SK-N-SH (cell line): ENCODE results near the gene TMEM126A. TPM values are rescaled to one million over a fixed set of nuclear protein-coding genes. Genes with fewer than 3 reads are reported as not detected.
A peak's percentile ranks its signal among the peaks of the same experiment; 100 is the strongest.

ENCODE experiments used
- CTCF ChIA-PET: fragments of 300-600, 350-600 bp; formaldehyde crosslinking; extraction: SDS; loops from one replicate; lab custom pipeline; 2021; lab: Yijun Ruan, JAX
- POLR2A ChIA-PET: fragments of 350-600 bp; sonication (Branson Sonifier 250); formaldehyde crosslinking; extraction: SDS; loops from one replicate; lab custom pipeline; 2020; ENCODE audit warnings: antibody characterized with exemption, inconsistent platforms; lab: Yijun Ruan, JAX
- DNase-seq: peaks from one replicate; pipeline ENCODE4 v3.0.0; 2012
- H2AFZ ChIP-seq: fragments of 200-600 bp; sonication (generic); 2 replicates; pipeline ENCODE4 v1.8.1; 2016; ENCODE audit warnings: antibody characterized with exemption, mild to moderate bottlenecking, low read depth
- H3F3A ChIP-seq: fragments of 200-600 bp; sonication (generic); replicated peaks from 2 replicates; pipeline ENCODE3; 2016; ENCODE audit warnings: antibody characterized with exemption, mild to moderate bottlenecking; ENCODE audit not compliant: insufficient read depth
- H3K27ac ChIP-seq, 2 experiments: fragments of 200-500 bp in 1 of 2; fragments of 200-600 bp in 1 of 2; sonication (Bioruptor generic) in 1 of 2; sonication (generic), shearing (Covaris generic) in 1 of 2; 2 replicates each; pipeline versions ENCODE4 v1.5.1 to v1.6.1; 2014 to 2016; ENCODE audit warnings: low read depth in 2 of 2, inconsistent platforms in 1 of 2, low read length in 1 of 2, mild to moderate bottlenecking in 1 of 2, mixed read lengths in 1 of 2
- H3K27me3 ChIP-seq: fragments of 200-600 bp; sonication (generic), shearing (Covaris generic); 2 replicates; pipeline ENCODE4 v1.6.1; 2016; ENCODE audit warnings: mixed run types; ENCODE audit not compliant: insufficient read depth
- H3K36me3 ChIP-seq, 2 experiments: fragments of 200-500 bp in 1 of 2; fragments of 200-600 bp in 1 of 2; sonication (Bioruptor generic) in 1 of 2; sonication (generic) in 1 of 2; replicated peaks in 1 of 2; 2 replicates each; pipeline versions ENCODE3 to v1.5.1; 2014 to 2016; ENCODE audit warnings: low read length in 1 of 2, mild to moderate bottlenecking in 1 of 2; ENCODE audit not compliant: insufficient read depth in 2 of 2, control insufficient read depth in 1 of 2
- H3K4me1 ChIP-seq, 2 experiments: fragments of 200-500 bp in 1 of 2; fragments of 200-600 bp in 1 of 2; sonication (Bioruptor generic) in 1 of 2; sonication (generic), shearing (Covaris generic) in 1 of 2; 2 replicates each; pipeline versions ENCODE4 v1.5.1 to v1.6.1; 2014 to 2016; ENCODE audit warnings: low read depth in 1 of 2, low read length in 1 of 2, mixed run types in 1 of 2; ENCODE audit not compliant: insufficient read depth in 2 of 2, control insufficient read depth in 1 of 2
- H3K4me2 ChIP-seq: fragments of 200-600 bp; sonication (generic), shearing (Covaris generic); 2 replicates; pipeline ENCODE4 v1.6.1; 2017; ENCODE audit warnings: mixed run types
- H3K4me3 ChIP-seq, 2 experiments: fragments of 200-500 bp in 1 of 2; fragments of 200-600 bp in 1 of 2; sonication (Bioruptor generic) in 1 of 2; sonication (generic), shearing (Covaris generic) in 1 of 2; 2 replicates each; pipeline versions ENCODE4 v1.5.1 to v1.8.1; 2014 to 2016; ENCODE audit warnings: low read depth in 2 of 2, inconsistent platforms in 1 of 2, low read length in 1 of 2, mild to moderate bottlenecking in 1 of 2, mixed read lengths in 1 of 2, moderate library complexity in 1 of 2
- H3K79me2 ChIP-seq: fragments of 200-600 bp; sonication (generic); 2 replicates; pipeline ENCODE4 v1.8.1; 2017; ENCODE audit warnings: mild to moderate bottlenecking; ENCODE audit not compliant: insufficient read depth
- H3K9ac ChIP-seq: fragments of 200-600 bp; sonication (generic); 2 replicates; pipeline ENCODE4 v1.6.1; 2017; ENCODE audit warnings: mixed run types
- H3K9me2 ChIP-seq: fragments of 200-600 bp; sonication (generic); 2 replicates; pipeline ENCODE4 v1.6.1; 2017; ENCODE audit warnings: mixed run types
- H3K9me3 ChIP-seq: fragments of 200-600 bp; sonication (generic); 2 replicates; pipeline ENCODE4 v1.6.1; 2017; ENCODE audit warnings: mixed run types, mild to moderate bottlenecking, moderate library complexity
- H4K20me1 ChIP-seq: fragments of 200-600 bp; sonication (generic); 2 replicates; pipeline ENCODE4 v1.6.1; 2017; ENCODE audit warnings: mild to moderate bottlenecking, mixed run types; ENCODE audit not compliant: insufficient read depth
- ELF1 ChIP-seq: IDR thresholded peaks from 2 replicates; pipeline ENCODE4 v1.4.0; 2012
- EZH2phosphoT487 ChIP-seq: fragments of 200-600 bp; sonication (generic); IDR thresholded peaks from 2 replicates; pipeline ENCODE4 v1.6.1; 2017; ENCODE audit warnings: low read depth, mixed run types, mild to moderate bottlenecking, antibody characterized with exemption, moderate library complexity, borderline replicate concordance
- FOSL2 ChIP-seq: IDR thresholded peaks from 2 replicates; pipeline ENCODE4 v1.4.0; 2012; ENCODE audit warnings: low read depth, mild to moderate bottlenecking, moderate library complexity, borderline replicate concordance
- GABPA ChIP-seq: IDR thresholded peaks from 2 replicates; pipeline ENCODE4 v1.4.0; 2012; ENCODE audit warnings: low read depth, mild to moderate bottlenecking
- GATA2 ChIP-seq: sonication (generic); formaldehyde crosslinking; IDR thresholded peaks from 2 replicates; pipeline ENCODE4 v1.5.0; 2020; ENCODE audit warnings: mild to moderate bottlenecking, missing genetic modification reagents
- NRF1 ChIP-seq: IDR thresholded peaks from 2 replicates; pipeline ENCODE4 v1.6.1; 2012; ENCODE audit warnings: low read depth, mild to moderate bottlenecking, low read length
- PBX3 ChIP-seq: IDR thresholded peaks from 2 replicates; pipeline ENCODE4; 2012
- RFX5 ChIP-seq: IDR thresholded peaks from 2 replicates; pipeline ENCODE4 v1.6.1; 2012; ENCODE audit warnings: mild to moderate bottlenecking, improper control_type of control experiment, low read length
- RXRA ChIP-seq: IDR thresholded peaks from 2 replicates; pipeline ENCODE4 v1.4.0; 2012; ENCODE audit warnings: low read depth, mild to moderate bottlenecking, borderline replicate concordance
- SMC3 ChIP-seq: IDR thresholded peaks from 2 replicates; pipeline ENCODE4 v1.6.1; 2012; ENCODE audit warnings: low read depth, low read length, improper control_type of control experiment
- TCF12 ChIP-seq: IDR thresholded peaks from 2 replicates; pipeline ENCODE4 v1.4.0; 2012
- TEAD4 ChIP-seq: IDR thresholded peaks from 2 replicates; pipeline ENCODE4 v1.4.0; 2012; ENCODE audit warnings: mild to moderate bottlenecking, borderline replicate concordance; ENCODE audit not compliant: insufficient read depth
- YY1 ChIP-seq: IDR thresholded peaks from 2 replicates; pipeline ENCODE4 v1.4.0; 2012; ENCODE audit warnings: low read depth, mild to moderate bottlenecking
- WGBS: methylation state at CpG from one replicate; pipeline ENCODE4 v1.1.6; 2017; ENCODE audit warnings: low lambda C conversion rate; 5-methylcytosine and 5-hydroxymethylcytosine counted together
- polyA plus RNA-seq, 3 experiments: library from polyadenylated mRNA; depleted of rRNA; stranded (reverse); fragments of >200 nt; gene quantifications; 2 replicates each; pipeline ENCODE4 v1.2.3, GENCODE V29; 2012
- TF ChIP-seq, protein P1 (sequence below): fragments of 150-350 bp; IDR thresholded peaks from 2 replicates; pipeline ENCODE4 v1.6.1; 2017; ENCODE audit warnings: antibody characterized with exemption, low read length, low read depth, borderline replicate concordance
- TF ChIP-seq, protein P2 (sequence below): IDR thresholded peaks from 2 replicates; pipeline ENCODE4 v1.4.0; 2012; ENCODE audit warnings: low read depth
- TF ChIP-seq, protein P3 (sequence below): IDR thresholded peaks from 2 replicates; pipeline ENCODE4 v1.4.0; 2012; ENCODE audit warnings: low read depth, borderline replicate concordance

The TMEM126A gene
- polyA plus RNA-seq, 1 of the 3 experiments (the other 2 are of a cell fraction) = 30.5 TPM

GRCh38 chr11:85647078-85647477 is 689 bp upstream of the TMEM126A start:
- H3K4me3 ChIP-seq = peak overlapping the region; percentile 75 to 91
- ChIA-PET POLR2A (interaction anchor here (1.3 to 2.2 kb wide), 5 partner anchors 10 to 39 kb away, joined by 4 to 23 read pairs (median 9); partner anchors contain the start of genes CCDC89, CREBZF, DLG2 and TMEM126B), CTCF (interaction anchor here (0.5 to 1.7 kb wide), 3 partner anchors 10 to 29 kb away, joined by 3 to 6 read pairs (median 3); no protein-coding TSS in a partner anchor)
- H3K4me1 ChIP-seq = peaks cover 7 to 17% of the 10 kb centered on the region in 2 experiments; a peak in 3 of 4 replicates
- H3K9me3 ChIP-seq = no peaks in the 10 kb centered on the region
- H4K20me1 ChIP-seq = no peaks in the 10 kb centered on the region
- peak overlapping the region; percentile 79; the same call in 1 of the 2 replicates for H3K9ac ChIP-seq
- peaks cover 12% of the 10 kb centered on the region for H3F3A ChIP-seq
- TF ChIP-seq EZH2phosphoT487 = no peak
- TF ChIP-seq NRF1 = no peak
- TF ChIP-seq FOSL2 = no peak
- TF ChIP-seq RXRA = no peak
- TF ChIP-seq, protein P1, sequence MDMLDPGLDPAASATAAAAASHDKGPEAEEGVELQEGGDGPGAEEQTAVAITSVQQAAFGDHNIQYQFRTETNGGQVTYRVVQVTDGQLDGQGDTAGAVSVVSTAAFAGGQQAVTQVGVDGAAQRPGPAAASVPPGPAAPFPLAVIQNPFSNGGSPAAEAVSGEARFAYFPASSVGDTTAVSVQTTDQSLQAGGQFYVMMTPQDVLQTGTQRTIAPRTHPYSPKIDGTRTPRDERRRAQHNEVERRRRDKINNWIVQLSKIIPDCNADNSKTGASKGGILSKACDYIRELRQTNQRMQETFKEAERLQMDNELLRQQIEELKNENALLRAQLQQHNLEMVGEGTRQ = no peak
- TF ChIP-seq TCF12 = no peak
- TF ChIP-seq ELF1 = no peak
- TF ChIP-seq SMC3 = no peak
- TF ChIP-seq, protein P2, sequence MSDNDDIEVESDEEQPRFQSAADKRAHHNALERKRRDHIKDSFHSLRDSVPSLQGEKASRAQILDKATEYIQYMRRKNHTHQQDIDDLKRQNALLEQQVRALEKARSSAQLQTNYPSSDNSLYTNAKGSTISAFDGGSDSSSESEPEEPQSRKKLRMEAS = no peak
- TF ChIP-seq GATA2 (CRISPR knock-in tag) = no peak
- no peak for TF ChIP-seq RFX5
- TF ChIP-seq, protein P3, sequence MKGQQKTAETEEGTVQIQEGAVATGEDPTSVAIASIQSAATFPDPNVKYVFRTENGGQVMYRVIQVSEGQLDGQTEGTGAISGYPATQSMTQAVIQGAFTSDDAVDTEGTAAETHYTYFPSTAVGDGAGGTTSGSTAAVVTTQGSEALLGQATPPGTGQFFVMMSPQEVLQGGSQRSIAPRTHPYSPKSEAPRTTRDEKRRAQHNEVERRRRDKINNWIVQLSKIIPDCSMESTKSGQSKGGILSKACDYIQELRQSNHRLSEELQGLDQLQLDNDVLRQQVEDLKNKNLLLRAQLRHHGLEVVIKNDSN = no peak
- H3K79me2 ChIP-seq = peaks cover 23% of the 10 kb centered on the region
- peak overlapping the region; percentile 77 for H2AFZ ChIP-seq
- 0% methylated on average over 2 of the region's 2 CpGs for WGBS
- no peaks in the 10 kb centered on the region for H3K9me2 ChIP-seq
- no peaks in the 10 kb centered on the region for H3K27me3 ChIP-seq
- peaks cover 0 to 7% of the 10 kb centered on the region in 2 experiments for H3K36me3 ChIP-seq
- peak; percentile 14 for DNase-seq
- H3K27ac ChIP-seq = peak overlapping the region; percentile 61 to 88; a peak in 3 of 4 replicates
- peak overlapping the region; percentile 65 for H3K4me2 ChIP-seq

DNA sequence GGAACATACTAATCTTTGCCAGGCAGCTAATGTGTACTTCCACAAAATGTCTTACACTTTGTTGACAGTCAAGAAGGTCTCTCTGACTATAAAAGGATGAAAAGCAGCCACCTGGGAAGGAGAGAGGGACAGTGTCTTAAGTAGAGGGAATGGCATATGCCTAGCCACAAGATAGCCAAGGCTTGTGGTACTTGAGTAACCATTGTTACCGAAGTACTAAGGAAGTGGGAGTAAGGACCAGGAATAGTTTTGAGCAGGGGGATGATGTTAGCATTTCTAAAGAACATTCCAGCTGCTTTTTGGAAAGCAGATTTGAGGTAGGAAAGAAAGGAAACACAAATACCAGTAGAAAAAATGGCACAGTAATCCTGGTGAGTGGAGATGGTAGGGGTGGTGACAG is 3.4 kb downstream of the TMEM126A start:
- H3K4me3 ChIP-seq = no peak overlapping the region
- no peaks in the 10 kb centered on the region for H3K9me2 ChIP-seq
- 0 out of 2 replicates have a peak, but pooled peaks cover under 1% of the 10 kb centered on the region for H4K20me1 ChIP-seq
- no peaks in the 10 kb centered on the region for H3K27me3 ChIP-seq
- no peak overlapping the region for H3K27ac ChIP-seq
- peaks cover 24 to 38% of the 10 kb centered on the region in 2 experiments for H3K36me3 ChIP-seq
- DNase-seq = no peak
- H3K4me1 ChIP-seq = peaks cover 7 to 17% of the 10 kb centered on the region in 2 experiments; a peak in 3 of 4 replicates
- TF ChIP-seq PBX3 = no peak
- TF ChIP-seq YY1 = no peak
- no peak for TF ChIP-seq GABPA
- TF ChIP-seq EZH2phosphoT487 = no peak
- TF ChIP-seq RXRA = no peak
- no peak for TF ChIP-seq FOSL2
- no peak for TF ChIP-seq TEAD4
- no peak for TF ChIP-seq TCF12
- ChIA-PET CTCF (interaction anchor here (3.3 kb wide), 1 partner anchor 13 kb away, joined by 15 read pairs; the partner anchor contains the start of gene CREBZF), POLR2A (no interaction called here)
- no peak overlapping the region for H3K4me2 ChIP-seq
- H3K79me2 ChIP-seq = peaks cover 47% of the 10 kb centered on the region
- H3F3A ChIP-seq = peaks cover 24% of the 10 kb centered on the region
- H2AFZ ChIP-seq = no peak overlapping the region
- H3K9ac ChIP-seq = no peak overlapping the region
- H3K9me3 ChIP-seq = no peaks in the 10 kb centered on the region
- 95% methylated on average over 1 of the region's 1 CpG for WGBS
